ENCODE data around the gene RMP24.
"Not testable (repeated sequence)": the region's sequence is repeated elsewhere in the genome, so short reads cannot be mapped to it uniquely, and the experiment has no call there.

The RMP24 gene

DNA sequence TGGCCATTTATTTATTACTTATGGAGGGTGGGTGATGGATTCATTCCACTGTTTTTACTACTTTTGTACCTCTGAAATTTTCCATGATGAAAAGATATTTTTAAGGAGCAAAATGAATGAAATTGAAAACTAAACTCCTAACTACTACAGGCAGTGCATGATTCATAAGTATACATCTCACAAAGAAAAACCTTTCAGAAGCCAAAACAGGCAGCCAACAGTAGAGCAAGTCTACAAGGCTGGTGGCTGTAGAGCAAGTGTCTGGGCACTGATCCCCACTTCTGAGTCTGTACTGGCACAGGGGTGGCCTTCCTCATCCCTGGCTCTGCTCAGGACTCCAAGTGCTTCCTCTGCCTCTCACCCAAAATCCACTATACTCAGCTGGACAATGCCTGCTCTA lies 8.2 kb upstream of the RMP24 start:
- H2AFZ ChIP-seq (ENCODE audit: low read length), result no peak overlapping the region
- TF ChIP-seq EZH2phosphoT487 (IDR thresholded peaks at IDR 0.05; ENCODE audit: borderline replicate concordance), result no peak
- TF ChIP-seq, protein P1, sequence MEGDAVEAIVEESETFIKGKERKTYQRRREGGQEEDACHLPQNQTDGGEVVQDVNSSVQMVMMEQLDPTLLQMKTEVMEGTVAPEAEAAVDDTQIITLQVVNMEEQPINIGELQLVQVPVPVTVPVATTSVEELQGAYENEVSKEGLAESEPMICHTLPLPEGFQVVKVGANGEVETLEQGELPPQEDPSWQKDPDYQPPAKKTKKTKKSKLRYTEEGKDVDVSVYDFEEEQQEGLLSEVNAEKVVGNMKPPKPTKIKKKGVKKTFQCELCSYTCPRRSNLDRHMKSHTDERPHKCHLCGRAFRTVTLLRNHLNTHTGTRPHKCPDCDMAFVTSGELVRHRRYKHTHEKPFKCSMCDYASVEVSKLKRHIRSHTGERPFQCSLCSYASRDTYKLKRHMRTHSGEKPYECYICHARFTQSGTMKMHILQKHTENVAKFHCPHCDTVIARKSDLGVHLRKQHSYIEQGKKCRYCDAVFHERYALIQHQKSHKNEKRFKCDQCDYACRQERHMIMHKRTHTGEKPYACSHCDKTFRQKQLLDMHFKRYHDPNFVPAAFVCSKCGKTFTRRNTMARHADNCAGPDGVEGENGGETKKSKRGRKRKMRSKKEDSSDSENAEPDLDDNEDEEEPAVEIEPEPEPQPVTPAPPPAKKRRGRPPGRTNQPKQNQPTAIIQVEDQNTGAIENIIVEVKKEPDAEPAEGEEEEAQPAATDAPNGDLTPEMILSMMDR (conservative IDR thresholded peaks at IDR 0.05; ENCODE audit: low read length), result no peak
- no peak overlapping the region for H3K9ac ChIP-seq (ENCODE audit: low read depth, low read length, poor library complexity, severe bottlenecking)
- H3K9me3 ChIP-seq (ENCODE audit: insufficient read depth, low read depth, low read length), result peaks cover 3% of the 10 kb centered on the region; the same call in 1 of the 2 replicates
- no peaks in the 10 kb centered on the region for H3K27me3 ChIP-seq (ENCODE audit: insufficient read depth, low read length, poor library complexity, severe bottlenecking)
- no peaks in the 10 kb centered on the region for H3K36me3 ChIP-seq (ENCODE audit: insufficient read depth, low read length)
- no peak overlapping the region for H3K4me2 ChIP-seq (ENCODE audit: low read depth, low read length, poor library complexity, severe bottlenecking)
- H3F3A ChIP-seq (ENCODE audit: low read depth), result no peaks in the 10 kb centered on the region
- H4K20me1 ChIP-seq (ENCODE audit: insufficient read depth, low read length, poor library complexity, severe bottlenecking), result no peaks in the 10 kb centered on the region
- peaks cover 4% of the 10 kb centered on the region for H3K4me1 ChIP-seq (ENCODE audit: insufficient read depth, low read length, poor library complexity, severe bottlenecking)
- no peaks in the 10 kb centered on the region for H3K9me2 ChIP-seq (replicated peaks; ENCODE audit: low read depth, low read length)
- no peak overlapping the region for H3K4me3 ChIP-seq (ENCODE audit: low read length, poor library complexity, severe bottlenecking)
- H3K79me2 ChIP-seq (ENCODE audit: insufficient read depth, low read length), result no peaks in the 10 kb centered on the region

DNA sequence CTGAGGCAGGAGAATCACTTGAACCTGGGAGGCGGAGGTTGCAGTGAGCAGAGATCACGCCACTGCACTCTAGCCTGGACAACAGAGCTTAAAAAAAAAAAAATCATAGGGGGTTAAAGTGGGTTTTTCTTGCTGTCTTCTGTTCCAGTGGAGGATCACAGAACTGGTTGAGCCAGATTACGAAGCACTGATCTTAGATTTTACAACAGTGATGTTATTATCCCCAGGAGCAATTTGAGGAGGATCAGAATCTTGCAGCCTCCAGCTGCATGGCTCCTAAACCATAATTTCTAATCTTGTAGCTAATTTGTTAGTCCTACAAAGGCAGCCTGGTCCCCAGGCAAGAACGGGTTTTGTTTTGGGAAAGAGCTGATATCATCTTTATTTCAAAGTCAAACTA lies 4.6 kb upstream of the RMP24 start:
- H2AFZ ChIP-seq (ENCODE audit: low read length), result peak overlapping the region; percentile 4; the same call in 1 of the 2 replicates
- not testable (repeated sequence) for H3F3A ChIP-seq (ENCODE audit: low read depth)

DNA sequence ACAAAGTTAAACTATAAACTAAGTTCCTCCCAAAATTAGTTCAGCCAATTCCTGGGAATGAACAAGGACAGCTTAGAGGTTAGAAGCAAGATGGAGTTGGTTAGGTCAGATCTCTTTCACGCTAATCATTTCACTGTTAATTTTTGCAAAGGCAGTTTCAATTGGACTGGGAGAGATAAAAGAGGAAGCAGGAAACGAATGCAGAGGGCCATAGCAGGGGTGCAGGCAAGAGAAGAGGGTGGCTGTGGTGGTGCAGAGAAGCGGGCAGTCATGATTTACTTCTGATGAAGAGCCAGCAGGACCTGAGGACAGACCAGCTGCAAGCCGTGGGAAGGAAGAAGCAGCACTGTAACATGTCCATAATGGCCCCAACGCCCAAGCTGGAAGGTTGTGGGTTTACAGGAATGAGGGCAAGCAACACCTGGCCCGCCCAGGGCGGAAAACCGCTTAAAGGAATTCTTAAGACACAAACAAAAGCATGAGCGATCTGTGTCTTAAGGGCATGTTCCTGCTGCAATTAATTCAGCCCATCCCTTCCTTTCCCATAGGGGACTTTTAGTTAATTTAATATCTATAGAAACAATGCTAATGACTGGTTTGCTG lies 4.1 kb upstream of the RMP24 start:
- TF ChIP-seq, protein P1 (conservative IDR thresholded peaks at IDR 0.05; ENCODE audit: low read length), result no peak
- TF ChIP-seq EZH2phosphoT487 (IDR thresholded peaks at IDR 0.05; ENCODE audit: borderline replicate concordance), result no peak

More for the DNA sequence above, 4.6 kb upstream of the RMP24 start:
- not testable (repeated sequence) for H3K9me3 ChIP-seq (ENCODE audit: insufficient read depth, low read depth, low read length); H3K4me2 ChIP-seq (ENCODE audit: low read depth, low read length, poor library complexity, severe bottlenecking); H3K9ac ChIP-seq (ENCODE audit: low read depth, low read length, poor library complexity, severe bottlenecking); H3K9me2 ChIP-seq (replicated peaks; ENCODE audit: low read depth, low read length); H3K36me3 ChIP-seq (ENCODE audit: insufficient read depth, low read length); H3K4me3 ChIP-seq (ENCODE audit: low read length, poor library complexity, severe bottlenecking); H4K20me1 ChIP-seq (ENCODE audit: insufficient read depth, low read length, poor library complexity, severe bottlenecking); H3K27me3 ChIP-seq (ENCODE audit: insufficient read depth, low read length, poor library complexity, severe bottlenecking); H3K79me2 ChIP-seq (ENCODE audit: insufficient read depth, low read length)
- peaks cover 24% of the 10 kb centered on the region for H3K4me1 ChIP-seq (ENCODE audit: insufficient read depth, low read length, poor library complexity, severe bottlenecking)

DNA sequence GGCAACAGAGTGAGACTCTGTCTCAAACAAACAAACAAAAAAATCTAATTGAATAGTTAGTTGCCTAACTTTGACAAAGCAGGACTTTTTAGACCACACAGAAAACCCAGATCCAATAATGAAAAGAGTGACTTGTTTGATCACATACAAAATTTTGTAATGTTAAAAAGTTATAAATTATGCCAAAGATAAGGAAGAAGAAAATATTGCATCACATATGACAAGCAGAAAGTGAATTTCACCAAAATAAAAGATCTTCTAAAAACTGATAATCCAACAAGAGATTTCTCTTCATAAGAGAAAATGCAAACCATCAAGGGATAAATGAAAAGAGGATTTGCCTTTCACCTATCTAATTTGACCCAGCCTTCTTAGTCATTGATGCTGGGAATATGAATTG lies 2.8 kb upstream of the RMP24 start:
- Histone ChIP-seq H3K27me3 (ENCODE audit: insufficient read depth, low read length, poor library complexity, severe bottlenecking) (no peaks in the 10 kb centered on the region), H3K9me2 (replicated peaks; ENCODE audit: low read depth, low read length) (no peaks in the 10 kb centered on the region), H3K79me2 (ENCODE audit: insufficient read depth, low read length) (peaks cover 21% of the 10 kb centered on the region), H3K36me3 (ENCODE audit: insufficient read depth, low read length) (no peaks in the 10 kb centered on the region), H3K4me1 (ENCODE audit: insufficient read depth, low read length, poor library complexity, severe bottlenecking) (peaks cover 36% of the 10 kb centered on the region), H2AFZ (ENCODE audit: low read length) (peak overlapping the region; percentile 5; the same call in 1 of the 2 replicates), H3K4me3 (ENCODE audit: low read length, poor library complexity, severe bottlenecking) (peak overlapping the region; percentile 59), H3K9me3 (ENCODE audit: insufficient read depth, low read depth, low read length) (no peaks in the 10 kb centered on the region), H3K9ac (ENCODE audit: low read depth, low read length, poor library complexity, severe bottlenecking) (peak overlapping the region; percentile 41), H3K4me2 (ENCODE audit: low read depth, low read length, poor library complexity, severe bottlenecking) (peak overlapping the region; percentile 87), H3F3A (ENCODE audit: low read depth) (no peaks in the 10 kb centered on the region), H4K20me1 (ENCODE audit: insufficient read depth, low read length, poor library complexity, severe bottlenecking) (peaks cover 7% of the 10 kb centered on the region)
- no peak for TF ChIP-seq EZH2phosphoT487 (IDR thresholded peaks at IDR 0.05; ENCODE audit: borderline replicate concordance)
- TF ChIP-seq, protein P1 (conservative IDR thresholded peaks at IDR 0.05; ENCODE audit: low read length), result no peak

More for the DNA sequence above, 4.1 kb upstream of the RMP24 start:
- no peaks in the 10 kb centered on the region for H3K36me3 ChIP-seq (ENCODE audit: insufficient read depth, low read length)
- no peaks in the 10 kb centered on the region for H3K9me3 ChIP-seq (ENCODE audit: insufficient read depth, low read depth, low read length)
- peak overlapping the region; percentile 4; the same call in 1 of the 2 replicates for H2AFZ ChIP-seq (ENCODE audit: low read length)
- H3F3A ChIP-seq (ENCODE audit: low read depth), result no peaks in the 10 kb centered on the region
- no peaks in the 10 kb centered on the region for H3K9me2 ChIP-seq (replicated peaks; ENCODE audit: low read depth, low read length)
- H3K27me3 ChIP-seq (ENCODE audit: insufficient read depth, low read length, poor library complexity, severe bottlenecking), result no peaks in the 10 kb centered on the region
- no peaks in the 10 kb centered on the region for H4K20me1 ChIP-seq (ENCODE audit: insufficient read depth, low read length, poor library complexity, severe bottlenecking)
- H3K79me2 ChIP-seq (ENCODE audit: insufficient read depth, low read length), result peaks cover 9% of the 10 kb centered on the region
- no peak overlapping the region for H3K9ac ChIP-seq (ENCODE audit: low read depth, low read length, poor library complexity, severe bottlenecking)
- H3K4me1 ChIP-seq (ENCODE audit: insufficient read depth, low read length, poor library complexity, severe bottlenecking), result peaks cover 29% of the 10 kb centered on the region
- H3K4me2 ChIP-seq (ENCODE audit: low read depth, low read length, poor library complexity, severe bottlenecking), result no peak overlapping the region
- H3K4me3 ChIP-seq (ENCODE audit: low read length, poor library complexity, severe bottlenecking), result no peak overlapping the region

All from Loucy (cell line).